Hepatocyte (in vitro differentiated cells): ENCODE data around the gene C1QBP.

Experiments used
- CTCF ChIP-seq: fragments of 200-600 bp; sonication (generic); IDR thresholded peaks from 2 replicates; pipeline ENCODE4 v1.5.1; 2016; ENCODE audit warnings: antibody characterized with exemption, mild to moderate bottlenecking; ENCODE audit not compliant: poor library complexity
- EZH2 ChIP-seq: fragments of 200-600 bp; sonication (generic); IDR thresholded peaks from 2 replicates; pipeline ENCODE4 v1.6.1; 2016; ENCODE audit warnings: antibody characterized with exemption, mild to moderate bottlenecking, borderline replicate concordance
- EZH2phosphoT487 ChIP-seq: fragments of 200-600 bp; sonication (generic); IDR thresholded peaks from one replicate; pipeline ENCODE4 v1.6.1; 2018; ENCODE audit warnings: antibody characterized with exemption, mild to moderate bottlenecking, low read depth, moderate library complexity; ENCODE audit not compliant: unreplicated experiment, severe bottlenecking

- TF ChIP-seq EZH2 (no peak), CTCF (no peak), EZH2phosphoT487 (no peak)
Measured at GRCh38 chr17:5408186-5408585, 30.8 kb downstream of the C1QBP start.
